A673 (cell line): Measurements from ENCODE around the gene MYL12B. TPM values are rescaled to one million over a fixed set of nuclear protein-coding genes. Genes with fewer than 3 reads are reported as not detected.

Experiments
- BruUV-seq: library from RNA; stranded (reverse); fragments of 400-500 nt; replicated peaks from 2 replicates; lab custom pipeline; 2021; lab: Mats Ljungman, UMichigan
- CTCF ChIA-PET: fragments of 300-600 bp; sonication (Branson Sonifier 250); formaldehyde crosslinking; loops from one replicate; lab custom pipeline; 2022; ENCODE audit warnings: antibody characterized with exemption; lab: Charles Lee
- POLR2A ChIA-PET: fragments of 300-600 bp; sonication (Branson Sonifier 250); formaldehyde crosslinking; loops from one replicate; lab custom pipeline; 2022; ENCODE audit warnings: antibody characterized with exemption; ENCODE audit not compliant: low non-redundant PET; lab: Charles Lee
- DNase-seq: peaks from one replicate; pipeline ENCODE4 v3.0.0-alpha.2; 2015; ENCODE audit warnings: low spot score
- H3K27ac ChIP-seq: fragments of 200-600 bp; sonication (generic); 2 replicates; pipeline ENCODE4 v1.5.1; 2016; ENCODE audit warnings: mixed run types, low read depth, mild to moderate bottlenecking, mixed read lengths, antibody characterized with exemption, low read length; ENCODE audit not compliant: poor library complexity, severe bottlenecking
- H3K27me3 ChIP-seq: fragments of 200-600 bp; sonication (generic); replicated peaks from 2 replicates; pipeline ENCODE4 v1.6.1; 2017; ENCODE audit warnings: mixed run types, low read depth, mild to moderate bottlenecking, mixed read lengths, antibody characterized with exemption, low read length; ENCODE audit not compliant: insufficient read depth, poor library complexity
- H3K36me3 ChIP-seq: fragments of 200-600 bp; sonication (generic); 2 replicates; pipeline ENCODE4 v1.6.1; 2016; ENCODE audit warnings: mixed run types, mild to moderate bottlenecking, mixed read lengths, antibody characterized with exemption, low read length; ENCODE audit not compliant: insufficient read depth, poor library complexity, severe bottlenecking
- H3K4me1 ChIP-seq: fragments of 200-600 bp; sonication (generic); 2 replicates; pipeline ENCODE4 v1.6.1; 2017; ENCODE audit warnings: mixed run types, mild to moderate bottlenecking, mixed read lengths, antibody characterized with exemption, low read length; ENCODE audit not compliant: insufficient read depth, poor library complexity, severe bottlenecking
- H3K4me3 ChIP-seq: fragments of 200-600 bp; sonication (generic); 2 replicates; pipeline ENCODE4 v1.5.1; 2016; ENCODE audit warnings: low read depth, mixed run types, mild to moderate bottlenecking, mixed read lengths, low read length; ENCODE audit not compliant: poor library complexity, severe bottlenecking
- H3K9me3 ChIP-seq: fragments of 200-600 bp; sonication (generic); 2 replicates; pipeline ENCODE4 v1.6.1; 2016; ENCODE audit warnings: mixed run types, low read depth, mild to moderate bottlenecking, mixed read lengths, antibody characterized with exemption, low read length; ENCODE audit not compliant: poor library complexity, severe bottlenecking
- CTCF ChIP-seq: fragments of 300-800, 200-600 bp; sonication (generic); conservative IDR thresholded peaks from 2 replicates; pipeline ENCODE4 v1.5.1; 2017; ENCODE audit warnings: low read depth, mild to moderate bottlenecking, antibody characterized with exemption, low read length, moderate library complexity, mixed read lengths
- EZH2 ChIP-seq: fragments of 200-600 bp; sonication (generic); IDR thresholded peaks from 2 replicates; pipeline ENCODE4 v1.6.1; 2017; ENCODE audit warnings: borderline replicate concordance, low read depth, mild to moderate bottlenecking, mixed read lengths, antibody characterized with exemption, low read length; ENCODE audit not compliant: poor library complexity, severe bottlenecking
- intact Hi-C: fragments of 100-400 bp; cut with micrococcal nuclease; formaldehyde crosslinking; loops from one replicate; pipeline ENCODE4 v1.10.0; 2022; ENCODE audit not compliant: unreplicated experiment
- total RNA-seq: library from RNA; stranded (reverse); gene quantifications from 2 replicates; pipeline ENCODE4 v1.2.3, GENCODE V29; 2021

The MYL12B gene
- total RNA-seq, 1 experiment from 2014 or later = 389 TPM

- TF ChIP-seq CTCF = no peak
- BruUV-seq = no TSS peak
- DNase-seq = no peak
- H3K27me3 ChIP-seq = no peaks in the 10 kb centered on the region
- H3K4me1 ChIP-seq = peaks cover 11% of the 10 kb centered on the region
- ChIA-PET POLR2A (no interaction called here), CTCF (no interaction called here)
- intact Hi-C loops = no loop called here
- peaks cover 61% of the 10 kb centered on the region for H3K36me3 ChIP-seq
- H3K4me3 ChIP-seq = no peak overlapping the region
- peak overlapping the region; percentile 41 for H3K27ac ChIP-seq
- no peaks in the 10 kb centered on the region for H3K9me3 ChIP-seq
These were observed 5.0 kb upstream of the MYL12B start for GRCh38 chr18:3256693-3257626.

GRCh38 chr18:3257627-3258120 is 4.3 kb upstream of the MYL12B start:
- Histone ChIP-seq H3K9me3 (no peaks in the 10 kb centered on the region), H3K36me3 (peaks cover 58% of the 10 kb centered on the region), H3K27ac (peak overlapping the region; percentile 2), H3K4me3 (no peak overlapping the region), H3K4me1 (peaks cover 11% of the 10 kb centered on the region), H3K27me3 (no peaks in the 10 kb centered on the region)
- BruUV-seq = no TSS peak
- no peak for DNase-seq
- POLR2A ChIA-PET = no interaction called here
- TF ChIP-seq CTCF (no peak), EZH2 (no peak)
- CTCF ChIA-PET = no interaction called here
- intact Hi-C loops = no loop called here

GRCh38 chr18:3260995-3261372 is 949 bp upstream of the MYL12B start:
- CTCF ChIA-PET = no interaction called here
- no peaks in the 10 kb centered on the region for H3K27me3 ChIP-seq
- H3K4me3 ChIP-seq = peak overlapping the region; percentile 94
- H3K27ac ChIP-seq = peak overlapping the region; percentile 99
- intact Hi-C loops = no loop called here
- H3K9me3 ChIP-seq = no peaks in the 10 kb centered on the region
- peaks cover 26% of the 10 kb centered on the region for H3K36me3 ChIP-seq
- BruUV-seq = no TSS peak
- POLR2A ChIA-PET = no interaction called here
- TF ChIP-seq CTCF (no peak), EZH2 (no peak)
- no peak for DNase-seq
- H3K4me1 ChIP-seq = peaks cover 23% of the 10 kb centered on the region
